ENCODE data around the gene SIRT1. TPM values are rescaled to one million over a fixed set of nuclear protein-coding genes. Genes with fewer than 3 reads are reported as not detected.
A peak's percentile ranks its signal among the peaks of the same experiment; 100 is the strongest.
"Not testable (repeated sequence)": the region's sequence is repeated elsewhere in the genome, so short reads cannot be mapped to it uniquely, and the experiment has no call there.

SIRT1 gene
- total RNA-seq, 1 experiment from 2014 or later, result 22.8 TPM

DNA sequence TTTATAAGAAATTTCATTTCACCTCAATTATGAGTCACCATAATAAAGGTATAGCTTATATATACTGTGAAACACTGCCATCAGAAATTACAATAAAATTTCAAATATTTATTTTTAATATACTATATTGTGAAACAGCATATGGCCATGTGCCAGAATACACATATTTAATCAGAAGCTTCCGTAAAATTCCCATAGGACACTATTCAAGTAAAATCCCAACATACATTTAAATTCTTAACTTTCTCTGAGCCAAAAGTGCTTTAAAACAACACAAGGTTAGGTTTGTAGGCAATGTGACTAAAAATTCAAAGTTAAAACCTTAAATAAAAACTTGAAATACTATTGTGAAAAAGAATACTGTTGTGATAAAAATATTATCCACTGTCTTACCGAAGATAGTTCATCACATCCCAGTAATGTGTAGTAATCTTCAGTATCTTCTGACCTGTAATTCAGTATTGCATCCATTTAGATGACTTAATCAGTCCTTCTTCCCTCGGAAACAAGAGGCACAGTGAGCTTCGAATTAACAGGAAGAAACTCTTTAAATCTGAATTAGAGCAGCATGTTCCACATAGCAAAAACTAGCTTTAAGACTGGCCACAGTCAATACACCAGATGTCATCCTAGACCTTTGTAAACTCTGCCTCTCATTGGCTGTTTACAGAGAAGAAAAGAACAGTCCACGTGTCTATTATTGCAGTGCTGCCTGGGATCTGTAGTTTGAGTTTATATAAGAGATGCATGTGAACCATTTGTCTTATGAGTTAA is 46.7 kb upstream of the SIRT1 start, which contains the start of gene DNAJC12:
Gene DNAJC12, minus strand, starts transcription at position 648 of the 774 bp plus-strand sequence. Its CDS starts 177 bp downstream, at position 471.
- DNase-seq (ENCODE audit: low read depth, low spot score) (peak; percentile 37), ATAC-seq (peak; percentile 97)
- no peak within 1 kb of the TSS for H3K9ac ChIP-seq (ENCODE audit: low read length)
- RAD21 ChIA-PET (ENCODE audit: low non-redundant PET in 1 of 2, low total read pairs in 2 of 2, uncharacterized antibody in 2 of 2, unreplicated experiment in 2 of 2), result no interaction called here
- peaks cover 4 to 10% of the 10 kb centered on the region in 2 experiments; a peak in 3 of 4 replicates for H3K4me1 ChIP-seq (ENCODE audit: control insufficient read depth in 1 of 2, insufficient read depth in 2 of 2, low read length in 2 of 2)
- POLR2A ChIA-PET, result interaction anchor here (1.4 kb wide), 1 partner anchor 9 kb away, joined by 3 read pairs; no protein-coding TSS in a partner anchor
- peak; percentile 23 for TF ChIP-seq TCF7L2 (IDR thresholded peaks at IDR 0.05; ENCODE audit: borderline replicate concordance, extremely low read depth, insufficient read depth, insufficient read length)
- TF ChIP-seq POLR2AphosphoS5 (IDR thresholded peaks at IDR 0.05; ENCODE audit: low read depth, low read length), result peak; percentile 34; the same call in 1 of the 2 replicates
- TF ChIP-seq, protein P1, sequence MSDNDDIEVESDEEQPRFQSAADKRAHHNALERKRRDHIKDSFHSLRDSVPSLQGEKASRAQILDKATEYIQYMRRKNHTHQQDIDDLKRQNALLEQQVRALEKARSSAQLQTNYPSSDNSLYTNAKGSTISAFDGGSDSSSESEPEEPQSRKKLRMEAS (IDR thresholded peaks at IDR 0.05), result peak; percentile 55
- no peak for TF ChIP-seq EZH2phosphoT487 (IDR thresholded peaks at IDR 0.05; ENCODE audit: borderline replicate concordance)
- TF ChIP-seq RAD21 (IDR thresholded peaks at IDR 0.05; ENCODE audit: low read depth), result peak; percentile 26
- peak; percentile 29; the same call in 1 of the 2 replicates for TF ChIP-seq SP1 (IDR thresholded peaks at IDR 0.05; ENCODE audit: low read depth)
- no peak for TF ChIP-seq POLR2A (IDR thresholded peaks at IDR 0.05; ENCODE audit: borderline replicate concordance, extremely low read depth, insufficient read depth, insufficient read length)
- H2AFZ ChIP-seq (ENCODE audit: low read depth, low read length, poor library complexity, severe bottlenecking), result peak within 1 kb of the TSS; percentile 82
- H4K20me1 ChIP-seq (ENCODE audit: insufficient read depth), result no peaks in the 10 kb centered on the region
- intact Hi-C loops (cut with micrococcal nuclease), result no loop called here
- peak within 1 kb of the TSS; percentile 65 for H3K4me2 ChIP-seq (ENCODE audit: low read length)
- CTCF ChIA-PET, result interaction anchor here (1.0 to 1.8 kb wide), 2 partner anchors 18 to 50 kb away, joined by 4 to 7 read pairs; no protein-coding TSS in a partner anchor
- no peak within 1 kb of the TSS for H3K27ac ChIP-seq (ENCODE audit: low read depth, low read length)
- H3K9me3 ChIP-seq (ENCODE audit: control insufficient read depth in 1 of 2, insufficient read depth in 1 of 2, low read depth in 1 of 2, low read length in 2 of 2), result no peaks in the 10 kb centered on the region
- no peaks in the 10 kb centered on the region for H3K79me2 ChIP-seq (ENCODE audit: insufficient read depth, low read length)
- H3K27me3 ChIP-seq (ENCODE audit: insufficient read depth, low read length), result no peaks in the 10 kb centered on the region
- H3K9me2 ChIP-seq (ENCODE audit: insufficient read depth), result no peaks in the 10 kb centered on the region
- peak within 1 kb of the TSS; percentile 29 to 39 for H3K4me3 ChIP-seq (replicated peaks in 1 of 2; ENCODE audit: low read depth in 1 of 2, low read length in 2 of 2)
- TSS peak; percentile 77 for BruUV-seq (replicated peaks)
- H3K36me3 ChIP-seq (ENCODE audit: control insufficient read depth in 1 of 2, insufficient read depth in 2 of 2, low read length in 2 of 2), result no peaks in the 10 kb centered on the region

- H3K36me3 ChIP-seq (ENCODE audit: control insufficient read depth in 1 of 2, insufficient read depth in 2 of 2, low read length in 2 of 2); H4K20me1 ChIP-seq (ENCODE audit: insufficient read depth); CTCF ChIA-PET; H3K4me2 ChIP-seq (ENCODE audit: low read length); H3K27me3 ChIP-seq (ENCODE audit: insufficient read depth, low read length); DNase-seq (ENCODE audit: low read depth, low spot score); intact Hi-C loops (cut with micrococcal nuclease); H3K27ac ChIP-seq (ENCODE audit: low read depth, low read length); H3K9ac ChIP-seq (ENCODE audit: low read length); H3K4me1 ChIP-seq (ENCODE audit: control insufficient read depth in 1 of 2, insufficient read depth in 2 of 2, low read length in 2 of 2); ATAC-seq; H3K79me2 ChIP-seq (ENCODE audit: insufficient read depth, low read length); H3K4me3 ChIP-seq (replicated peaks in 1 of 2; ENCODE audit: low read depth in 1 of 2, low read length in 2 of 2); POLR2A ChIA-PET; H3K9me3 ChIP-seq (ENCODE audit: control insufficient read depth in 1 of 2, insufficient read depth in 1 of 2, low read depth in 1 of 2, low read length in 2 of 2); RAD21 ChIA-PET (ENCODE audit: low non-redundant PET in 1 of 2, low total read pairs in 2 of 2, uncharacterized antibody in 2 of 2, unreplicated experiment in 2 of 2); H3K9me2 ChIP-seq (ENCODE audit: insufficient read depth); BruUV-seq (replicated peaks): not testable (repeated sequence)
- peak overlapping the region; percentile 35 for H2AFZ ChIP-seq (ENCODE audit: low read depth, low read length, poor library complexity, severe bottlenecking)
Observed at GRCh38 chr10:67839511-67839910, 44.9 kb upstream of the SIRT1 start.

Measured in HCT116 (cell line).